ENCODE data around the gene LPIN2.
A peak's percentile ranks its signal among the peaks of the same experiment; 100 is the strongest.

The LPIN2 gene

GRCh38 chr18:3014503-3015203, 1.7 kb upstream of the LPIN2 start:
- DNase-seq, result peak; percentile 59
- peak overlapping the region in 1 of 2 experiments; percentile 21 for H3K14ac ChIP-seq (ENCODE audit: low read length in 2 of 2)
- no peak overlapping the region for H2AFZ ChIP-seq (ENCODE audit: low read depth, low read length)
- no peaks in the 10 kb centered on the region for H3K9me3 ChIP-seq (ENCODE audit: control insufficient read depth, low read length)
- no peak overlapping the region for H4K8ac ChIP-seq (ENCODE audit: low read length)
- no peak overlapping the region for H3K27ac ChIP-seq (ENCODE audit: low read length, poor library complexity, severe bottlenecking)
- H2BK120ac ChIP-seq (ENCODE audit: low read depth, low read length), result no peak overlapping the region
- H2BK12ac ChIP-seq (ENCODE audit: low read length in 2 of 2), result peak overlapping the region in 1 of 2 experiments; percentile 77
- no peak overlapping the region for H3K4me3 ChIP-seq (ENCODE audit: insufficient read depth in 1 of 2, low read depth in 1 of 2, low read length in 2 of 2)
- WGBS, result 41% methylated on average over 5 of the region's 7 CpGs
- H3K4me2 ChIP-seq (ENCODE audit: low read length, poor library complexity, severe bottlenecking), result no peak overlapping the region
- no peaks in the 10 kb centered on the region for H3K27me3 ChIP-seq (ENCODE audit: control insufficient read depth in 1 of 2, insufficient read depth in 1 of 2, low read length in 2 of 2)
- peak overlapping the region; percentile 92 for H3K9ac ChIP-seq (ENCODE audit: low read length)
- no peak overlapping the region for H2BK5ac ChIP-seq (ENCODE audit: low read depth, low read length, poor library complexity, severe bottlenecking)
- no peak overlapping the region for H2BK15ac ChIP-seq (ENCODE audit: low read depth, poor library complexity, severe bottlenecking)
- no peak overlapping the region for H3K18ac ChIP-seq (ENCODE audit: low read depth in 1 of 2, low read length in 2 of 2)
- peaks cover 16% of the 10 kb centered on the region for H3K4me1 ChIP-seq (ENCODE audit: control insufficient read depth, insufficient read depth, low read depth, low read length)
- no peak overlapping the region for H3K23ac ChIP-seq (ENCODE audit: low read length in 2 of 2)
- H3K36me3 ChIP-seq (ENCODE audit: control insufficient read depth in 1 of 2, insufficient read depth in 2 of 2, low read depth in 1 of 2, low read length in 2 of 2), result peaks cover 3 to 16% of the 10 kb centered on the region in 2 experiments
- no peak overlapping the region for H3K4ac ChIP-seq (ENCODE audit: low read depth in 1 of 2, low read length in 2 of 2)
- H4K91ac ChIP-seq (ENCODE audit: low read length), result no peak overlapping the region
- no peak overlapping the region for H2AK5ac ChIP-seq (ENCODE audit: low read length, severe bottlenecking)
- peaks cover 3% of the 10 kb centered on the region for H3K79me1 ChIP-seq (replicated peaks; ENCODE audit: low read length, poor library complexity, severe bottlenecking)

- H3K18ac ChIP-seq (ENCODE audit: low read depth in 1 of 2, low read length in 2 of 2), result peak overlapping the region; percentile 86 to 97
- H2BK15ac ChIP-seq (ENCODE audit: low read depth, poor library complexity, severe bottlenecking), result peak overlapping the region; percentile 99
- H3K79me1 ChIP-seq (replicated peaks; ENCODE audit: low read length, poor library complexity, severe bottlenecking), result peaks cover 4% of the 10 kb centered on the region
- no peaks in the 10 kb centered on the region for H3K27me3 ChIP-seq (ENCODE audit: control insufficient read depth in 1 of 2, insufficient read depth in 1 of 2, low read length in 2 of 2)
- 2% methylated on average over 34 of the region's 78 CpGs for WGBS
- peak overlapping the region; percentile 75 to 89 for H3K4ac ChIP-seq (ENCODE audit: low read depth in 1 of 2, low read length in 2 of 2)
- no peak overlapping the region for H2AK5ac ChIP-seq (ENCODE audit: low read length, severe bottlenecking)
- H3K4me3 ChIP-seq (ENCODE audit: insufficient read depth in 1 of 2, low read depth in 1 of 2, low read length in 2 of 2), result peak overlapping the region; percentile 83 to 92
- peaks cover 6 to 22% of the 10 kb centered on the region in 2 experiments for H3K36me3 ChIP-seq (ENCODE audit: control insufficient read depth in 1 of 2, insufficient read depth in 2 of 2, low read depth in 1 of 2, low read length in 2 of 2)
- peak; percentile 42 for DNase-seq
- peak overlapping the region; percentile 96 for H3K9ac ChIP-seq (ENCODE audit: low read length)
- H3K4me1 ChIP-seq (ENCODE audit: control insufficient read depth, insufficient read depth, low read depth, low read length), result peaks cover 19% of the 10 kb centered on the region
- H4K91ac ChIP-seq (ENCODE audit: low read length), result peak overlapping the region; percentile 94
- H2AFZ ChIP-seq (ENCODE audit: low read depth, low read length), result no peak overlapping the region
- no peaks in the 10 kb centered on the region for H3K9me3 ChIP-seq (ENCODE audit: control insufficient read depth, low read length)
- peak overlapping the region in 1 of 2 experiments; percentile 84 for H3K23ac ChIP-seq (ENCODE audit: low read length in 2 of 2)
- H2BK120ac ChIP-seq (ENCODE audit: low read depth, low read length), result peak overlapping the region; percentile 90
- H3K27ac ChIP-seq (ENCODE audit: low read length, poor library complexity, severe bottlenecking), result peak overlapping the region; percentile 55
- peak overlapping the region; percentile 68 to 78 for H3K14ac ChIP-seq (ENCODE audit: low read length in 2 of 2)
- H3K4me2 ChIP-seq (ENCODE audit: low read length, poor library complexity, severe bottlenecking), result peak overlapping the region; percentile 72
- H4K8ac ChIP-seq (ENCODE audit: low read length), result peak overlapping the region; percentile 90
- H2BK5ac ChIP-seq (ENCODE audit: low read depth, low read length, poor library complexity, severe bottlenecking), result peak overlapping the region; percentile 60
- peak overlapping the region in 1 of 2 experiments; percentile 65 for H2BK12ac ChIP-seq (ENCODE audit: low read length in 2 of 2)
These were observed 564 bp downstream of the LPIN2 start for GRCh38 chr18:3012136-3013023.

- Histone ChIP-seq H2BK5ac (ENCODE audit: low read depth, low read length, poor library complexity, severe bottlenecking) (no peak overlapping the region), H2BK12ac (ENCODE audit: low read length in 2 of 2) (peak overlapping the region in 1 of 2 experiments; percentile 84), H4K91ac (ENCODE audit: low read length) (no peak overlapping the region), H4K8ac (ENCODE audit: low read length) (peak overlapping the region; percentile 80), H3K27ac (ENCODE audit: low read length, poor library complexity, severe bottlenecking) (no peak overlapping the region), H2AFZ (ENCODE audit: low read depth, low read length) (no peak overlapping the region), H3K14ac (ENCODE audit: low read length in 2 of 2) (no peak overlapping the region), H3K18ac (ENCODE audit: low read depth in 1 of 2, low read length in 2 of 2) (no peak overlapping the region), H2AK5ac (ENCODE audit: low read length, severe bottlenecking) (no peak overlapping the region), H3K9ac (ENCODE audit: low read length) (no peak overlapping the region), H3K27me3 (ENCODE audit: control insufficient read depth in 1 of 2, insufficient read depth in 1 of 2, low read length in 2 of 2) (no peaks in the 10 kb centered on the region), H3K36me3 (ENCODE audit: control insufficient read depth in 1 of 2, insufficient read depth in 2 of 2, low read depth in 1 of 2, low read length in 2 of 2) (peaks cover 13 to 32% of the 10 kb centered on the region in 2 experiments), H3K4ac (ENCODE audit: low read depth in 1 of 2, low read length in 2 of 2) (peak overlapping the region in 1 of 2 experiments; percentile 91), H3K4me3 (ENCODE audit: insufficient read depth in 1 of 2, low read depth in 1 of 2, low read length in 2 of 2) (no peak overlapping the region), H3K4me2 (ENCODE audit: low read length, poor library complexity, severe bottlenecking) (no peak overlapping the region), H3K9me3 (ENCODE audit: control insufficient read depth, low read length) (no peaks in the 10 kb centered on the region), H2BK120ac (ENCODE audit: low read depth, low read length) (peak overlapping the region; percentile 49), H2BK15ac (ENCODE audit: low read depth, poor library complexity, severe bottlenecking) (no peak overlapping the region), H3K79me1 (replicated peaks; ENCODE audit: low read length, poor library complexity, severe bottlenecking) (peaks cover 6% of the 10 kb centered on the region), H3K4me1 (ENCODE audit: control insufficient read depth, insufficient read depth, low read depth, low read length) (peaks cover 18% of the 10 kb centered on the region), H3K23ac (ENCODE audit: low read length in 2 of 2) (no peak overlapping the region)
- DNase-seq, result no peak
- WGBS, result 97% methylated on average over 3 of the region's 4 CpGs
These were observed 2.9 kb downstream of the LPIN2 start for GRCh38 chr18:3010086-3010485.

GRCh38 chr18:3008541-3008940, 4.4 kb downstream of the LPIN2 start:
- H2BK15ac ChIP-seq (ENCODE audit: low read depth, poor library complexity, severe bottlenecking), result no peak overlapping the region
- H3K36me3 ChIP-seq (ENCODE audit: control insufficient read depth in 1 of 2, insufficient read depth in 2 of 2, low read depth in 1 of 2, low read length in 2 of 2), result peaks cover 16 to 39% of the 10 kb centered on the region in 2 experiments
- no peak overlapping the region for H3K18ac ChIP-seq (ENCODE audit: low read depth in 1 of 2, low read length in 2 of 2)
- no peak overlapping the region for H2AFZ ChIP-seq (ENCODE audit: low read depth, low read length)
- H2BK12ac ChIP-seq (ENCODE audit: low read length in 2 of 2), result no peak overlapping the region
- H2BK120ac ChIP-seq (ENCODE audit: low read depth, low read length), result no peak overlapping the region
- H3K14ac ChIP-seq (ENCODE audit: low read length in 2 of 2), result no peak overlapping the region
- H3K4me2 ChIP-seq (ENCODE audit: low read length, poor library complexity, severe bottlenecking), result no peak overlapping the region
- no peak overlapping the region for H4K91ac ChIP-seq (ENCODE audit: low read length)
- no peak overlapping the region for H2BK5ac ChIP-seq (ENCODE audit: low read depth, low read length, poor library complexity, severe bottlenecking)
- 25% methylated on average over 3 of the region's 4 CpGs for WGBS
- H3K4me1 ChIP-seq (ENCODE audit: control insufficient read depth, insufficient read depth, low read depth, low read length), result peaks cover 10% of the 10 kb centered on the region
- H3K27ac ChIP-seq (ENCODE audit: low read length, poor library complexity, severe bottlenecking), result no peak overlapping the region
- peak; percentile 83 for DNase-seq
- H3K9me3 ChIP-seq (ENCODE audit: control insufficient read depth, low read length), result no peaks in the 10 kb centered on the region
- peaks cover 9% of the 10 kb centered on the region for H3K79me1 ChIP-seq (replicated peaks; ENCODE audit: low read length, poor library complexity, severe bottlenecking)
- no peak overlapping the region for H3K23ac ChIP-seq (ENCODE audit: low read length in 2 of 2)
- H2AK5ac ChIP-seq (ENCODE audit: low read length, severe bottlenecking), result no peak overlapping the region
- H3K4me3 ChIP-seq (ENCODE audit: insufficient read depth in 1 of 2, low read depth in 1 of 2, low read length in 2 of 2), result no peak overlapping the region
- H3K4ac ChIP-seq (ENCODE audit: low read depth in 1 of 2, low read length in 2 of 2), result peak overlapping the region in 1 of 2 experiments; percentile 17
- no peaks in the 10 kb centered on the region for H3K27me3 ChIP-seq (ENCODE audit: control insufficient read depth in 1 of 2, insufficient read depth in 1 of 2, low read length in 2 of 2)
- H4K8ac ChIP-seq (ENCODE audit: low read length), result no peak overlapping the region
- no peak overlapping the region for H3K9ac ChIP-seq (ENCODE audit: low read length)
